ENCODE measurements around the gene HFE.

GRCh38 chr6:26051665-26052310, 35.4 kb upstream of the HFE start:
- TF ChIP-seq EZH2 (IDR thresholded peaks at IDR 0.05) = no peak
- TF ChIP-seq POLR2AphosphoS5 (IDR thresholded peaks at IDR 0.05; ENCODE audit: borderline replicate concordance, low read depth, low read length) = no peak
